Measurements from ENCODE around the gene FUT7. TPM values are rescaled to one million over a fixed set of nuclear protein-coding genes. Genes with fewer than 3 reads are reported as not detected.
A peak's percentile ranks its signal among the peaks of the same experiment; 100 is the strongest.

The FUT7 gene
- polyA plus RNA-seq, 4 donors, result 0.09 to 0.90 TPM; not detected in 2

- peaks cover 0 to 30% (median 14%) of the 10 kb centered on the region in 3 donors for H3K27me3 ChIP-seq (ENCODE audit: control insufficient read depth in 3 of 3, insufficient read depth in 3 of 3, low read length in 3 of 3)
- DNase-seq (peak; percentile 88 to 92), FAIRE-seq (no peak)
- H3K9me3 ChIP-seq (ENCODE audit: control insufficient read depth in 2 of 2, insufficient read depth in 1 of 2, low read depth in 1 of 2, low read length in 1 of 2), result no peaks in the 10 kb centered on the region
- 12 to 18% (median 16%) methylated on average over 37 to 90 of the region's 90 CpGs for WGBS, 3 donors
- H3K27ac ChIP-seq (ENCODE audit: low read depth in 1 of 3, low read length in 2 of 3), result peak within 1 kb of the TSS; percentile 82 to 99 (median 83)
- H3K36me3 ChIP-seq (ENCODE audit: control insufficient read depth in 3 of 3, insufficient read depth in 2 of 3, low read depth in 1 of 3, low read length in 3 of 3), result peaks cover 0 to 3% (median 0%) of the 10 kb centered on the region in 3 donors
- H3K4me3 ChIP-seq (ENCODE audit: low read depth in 1 of 3, low read length in 3 of 3), result peak within 1 kb of the TSS; percentile 20 to 66 (median 64)
- peaks cover 4 to 32% (median 6%) of the 10 kb centered on the region in 3 donors for H3K4me1 ChIP-seq (ENCODE audit: control insufficient read depth in 3 of 3, insufficient read depth in 2 of 3, low read depth in 1 of 3, low read length in 2 of 3)
These were observed 22.4 kb upstream of the FUT7 start, which contains the start of gene ENTPD2 for GRCh38 chr9:137053944-137054931. ENTPD2 (minus strand) TSS chr9:137054061; CDS start chr9:137053997, 64 bp downstream.

DNA sequence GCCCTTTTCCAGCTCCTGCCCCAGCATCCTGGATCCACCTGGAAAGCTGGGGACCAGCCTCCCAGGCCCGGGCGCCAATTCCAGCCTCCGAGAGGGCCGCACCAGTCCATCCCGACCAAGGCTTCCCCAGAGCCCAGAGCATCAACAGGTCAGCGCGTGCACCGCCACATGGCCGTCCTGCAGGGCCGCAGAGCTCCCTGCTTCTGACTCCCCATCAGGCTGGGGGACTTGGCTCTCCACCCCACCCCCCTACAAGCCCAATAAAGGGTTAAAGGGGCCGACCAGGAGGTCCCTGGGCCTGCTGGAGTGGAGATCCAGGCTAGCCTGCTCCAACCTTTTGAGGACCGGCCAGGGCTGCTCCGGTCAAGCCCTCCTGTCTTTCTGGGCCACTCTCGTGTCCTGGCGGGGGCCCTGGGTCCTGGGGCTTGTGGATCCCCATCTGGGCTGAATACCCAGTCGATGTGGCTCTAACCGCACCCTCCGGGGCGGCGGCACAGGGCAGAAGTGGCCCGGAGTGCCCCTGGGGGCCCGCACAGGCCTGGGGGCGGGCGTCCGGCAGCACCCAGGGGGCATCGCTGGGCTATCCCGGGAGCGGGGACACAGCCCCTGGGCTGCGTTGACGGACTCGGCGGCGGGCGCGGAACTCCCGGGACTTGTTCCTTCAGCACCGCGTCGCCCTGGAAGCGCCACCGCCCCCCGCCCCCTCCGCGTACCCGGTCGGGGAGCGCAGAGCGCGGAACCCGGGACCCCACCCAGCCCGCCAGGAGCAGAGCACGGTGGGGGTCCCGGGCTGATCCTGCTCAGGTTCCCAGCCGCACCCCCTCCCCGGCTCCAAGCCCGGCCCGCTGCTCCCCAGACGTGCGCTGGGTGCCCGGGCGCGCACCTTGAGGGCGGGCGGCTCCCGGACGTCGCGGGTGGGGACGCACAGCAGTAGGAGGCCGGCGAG is 21.4 kb upstream of the FUT7 start:
- Histone ChIP-seq H3K4me3 (ENCODE audit: low read depth in 1 of 3, low read length in 3 of 3) (peak overlapping the region in 2 of 3 donors; percentile 13 to 66), H3K4me1 (ENCODE audit: control insufficient read depth in 3 of 3, insufficient read depth in 2 of 3, low read depth in 1 of 3, low read length in 2 of 3) (peaks cover 4 to 32% (median 6%) of the 10 kb centered on the region in 3 donors), H3K9me3 (ENCODE audit: control insufficient read depth in 2 of 2, insufficient read depth in 1 of 2, low read depth in 1 of 2, low read length in 1 of 2) (no peaks in the 10 kb centered on the region), H3K36me3 (ENCODE audit: control insufficient read depth in 3 of 3, insufficient read depth in 2 of 3, low read depth in 1 of 3, low read length in 3 of 3) (peaks cover 0 to 3% (median 0%) of the 10 kb centered on the region in 3 donors), H3K27ac (ENCODE audit: low read depth in 1 of 3, low read length in 2 of 3) (no peak overlapping the region), H3K27me3 (ENCODE audit: control insufficient read depth in 3 of 3, insufficient read depth in 3 of 3, low read length in 3 of 3) (peaks cover 0 to 39% (median 14%) of the 10 kb centered on the region in 3 donors)
- 14 to 21% (median 14%) methylated on average over 48 to 71 of the region's 71 CpGs for whole genome bisulfite sequencing, 3 donors
- FAIRE-seq (no peak), DNase-seq (no peak)

- Histone ChIP-seq H3K36me3 (ENCODE audit: control insufficient read depth in 3 of 3, insufficient read depth in 2 of 3, low read depth in 1 of 3, low read length in 3 of 3) (peaks cover 0 to 3% (median 0%) of the 10 kb centered on the region in 3 donors), H3K9me3 (ENCODE audit: control insufficient read depth in 2 of 2, insufficient read depth in 1 of 2, low read depth in 1 of 2, low read length in 1 of 2) (no peaks in the 10 kb centered on the region), H3K4me1 (ENCODE audit: control insufficient read depth in 3 of 3, insufficient read depth in 2 of 3, low read depth in 1 of 3, low read length in 2 of 3) (peaks cover 4 to 32% (median 6%) of the 10 kb centered on the region in 3 donors), H3K27ac (ENCODE audit: low read depth in 1 of 3, low read length in 2 of 3) (no peak overlapping the region), H3K27me3 (ENCODE audit: control insufficient read depth in 3 of 3, insufficient read depth in 3 of 3, low read length in 3 of 3) (peaks cover 0 to 48% (median 16%) of the 10 kb centered on the region in 3 donors), H3K4me3 (ENCODE audit: low read depth in 1 of 3, low read length in 3 of 3) (no peak overlapping the region)
- WGBS, 3 donors, result 75 to 86% (median 86%) methylated on average over 7 to 8 of the region's 8 CpGs
- DNase-seq, result no peak
- FAIRE-seq, result no peak
These were observed 20.4 kb upstream of the FUT7 start for GRCh38 chr9:137052293-137052692.

GRCh38 chr9:137051145-137051724 is 19.3 kb upstream of the FUT7 start:
- no peak for FAIRE-seq
- Histone ChIP-seq H3K27me3 (ENCODE audit: control insufficient read depth in 3 of 3, insufficient read depth in 3 of 3, low read length in 3 of 3) (peaks cover 0 to 59% (median 18%) of the 10 kb centered on the region in 3 donors), H3K4me3 (ENCODE audit: low read depth in 1 of 3, low read length in 3 of 3) (no peak overlapping the region), H3K36me3 (ENCODE audit: control insufficient read depth in 3 of 3, insufficient read depth in 2 of 3, low read depth in 1 of 3, low read length in 3 of 3) (peaks cover 0 to 3% (median 0%) of the 10 kb centered on the region in 3 donors), H3K4me1 (ENCODE audit: control insufficient read depth in 3 of 3, insufficient read depth in 2 of 3, low read depth in 1 of 3, low read length in 2 of 3) (peaks cover 2 to 30% (median 8%) of the 10 kb centered on the region in 3 donors), H3K9me3 (ENCODE audit: control insufficient read depth in 2 of 2, insufficient read depth in 1 of 2, low read depth in 1 of 2, low read length in 1 of 2) (no peaks in the 10 kb centered on the region), H3K27ac (ENCODE audit: low read depth in 1 of 3, low read length in 2 of 3) (no peak overlapping the region)
- WGBS, 3 donors, result 89 to 92% (median 92%) methylated on average over 17 of the region's 17 CpGs
- no peak for DNase-seq

- 77 to 83% (median 81%) methylated on average over 5 of the region's 5 CpGs for WGBS, 3 donors
- Histone ChIP-seq H3K4me1 (ENCODE audit: control insufficient read depth in 3 of 3, insufficient read depth in 2 of 3, low read depth in 1 of 3, low read length in 2 of 3) (peaks cover 2 to 26% (median 8%) of the 10 kb centered on the region in 3 donors), H3K9me3 (ENCODE audit: control insufficient read depth in 2 of 2, insufficient read depth in 1 of 2, low read depth in 1 of 2, low read length in 1 of 2) (no peaks in the 10 kb centered on the region), H3K36me3 (ENCODE audit: control insufficient read depth in 3 of 3, insufficient read depth in 2 of 3, low read depth in 1 of 3, low read length in 3 of 3) (peaks cover 0 to 3% (median 0%) of the 10 kb centered on the region in 3 donors), H3K27me3 (ENCODE audit: control insufficient read depth in 3 of 3, insufficient read depth in 3 of 3, low read length in 3 of 3) (peaks cover 0 to 63% (median 18%) of the 10 kb centered on the region in 3 donors), H3K4me3 (ENCODE audit: low read depth in 1 of 3, low read length in 3 of 3) (no peak overlapping the region), H3K27ac (ENCODE audit: low read depth in 1 of 3, low read length in 2 of 3) (no peak overlapping the region)
- no peak for FAIRE-seq
- no peak for DNase-seq
These were observed 18.7 kb upstream of the FUT7 start for GRCh38 chr9:137050570-137050969.

GRCh38 chr9:137049544-137050449 is 17.9 kb upstream of the FUT7 start:
- Histone ChIP-seq H3K9me3 (ENCODE audit: control insufficient read depth in 2 of 2, insufficient read depth in 1 of 2, low read depth in 1 of 2, low read length in 1 of 2) (no peaks in the 10 kb centered on the region), H3K36me3 (ENCODE audit: control insufficient read depth in 3 of 3, insufficient read depth in 2 of 3, low read depth in 1 of 3, low read length in 3 of 3) (peaks cover 0 to 3% (median 0%) of the 10 kb centered on the region in 3 donors), H3K4me3 (ENCODE audit: low read depth in 1 of 3, low read length in 3 of 3) (no peak overlapping the region), H3K27me3 (ENCODE audit: control insufficient read depth in 3 of 3, insufficient read depth in 3 of 3, low read length in 3 of 3) (peaks cover 0 to 71% (median 18%) of the 10 kb centered on the region in 3 donors), H3K4me1 (ENCODE audit: control insufficient read depth in 3 of 3, insufficient read depth in 2 of 3, low read depth in 1 of 3, low read length in 2 of 3) (peaks cover 0 to 26% (median 8%) of the 10 kb centered on the region in 3 donors), H3K27ac (ENCODE audit: low read depth in 1 of 3, low read length in 2 of 3) (no peak overlapping the region)
- DNase-seq (peak; percentile 66 to 81), FAIRE-seq (peak; percentile 77)
- 45 to 53% (median 52%) methylated on average over 37 to 38 of the region's 38 CpGs for WGBS, 3 donors
